ENCODE results near the gene TNFRSF1A.

DNA sequence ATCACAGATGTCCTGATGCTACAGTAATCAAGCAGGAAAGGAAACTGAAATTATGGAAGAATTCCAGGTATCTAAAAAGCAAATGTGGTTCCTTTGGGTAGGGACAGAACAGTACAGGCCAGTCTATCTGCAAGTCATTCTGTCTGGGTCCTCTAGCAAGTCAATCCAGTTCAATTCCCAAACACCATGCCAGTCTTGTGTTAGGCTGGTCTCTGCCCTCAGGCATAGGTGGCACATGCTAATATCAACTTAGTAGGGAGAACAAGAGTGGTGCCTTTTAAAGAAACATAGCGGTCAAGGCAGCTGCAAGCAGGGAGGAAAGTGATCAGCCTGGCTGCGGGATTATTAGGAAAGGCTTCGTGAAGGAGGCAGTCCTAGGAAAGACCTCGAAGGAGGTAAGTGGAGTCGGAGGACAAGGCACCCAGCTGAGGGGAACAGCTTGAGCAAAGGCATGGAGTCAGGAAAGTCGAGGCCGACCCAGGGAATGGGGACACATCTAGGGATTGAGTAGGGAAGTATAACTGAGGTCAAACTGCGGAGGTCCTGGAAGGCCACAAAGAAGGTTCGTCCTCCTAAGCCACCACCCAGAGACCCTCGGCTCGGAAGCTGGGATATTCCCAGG is 35.2 kb downstream of the TNFRSF1A start:
- TF ChIP-seq, protein P1, sequence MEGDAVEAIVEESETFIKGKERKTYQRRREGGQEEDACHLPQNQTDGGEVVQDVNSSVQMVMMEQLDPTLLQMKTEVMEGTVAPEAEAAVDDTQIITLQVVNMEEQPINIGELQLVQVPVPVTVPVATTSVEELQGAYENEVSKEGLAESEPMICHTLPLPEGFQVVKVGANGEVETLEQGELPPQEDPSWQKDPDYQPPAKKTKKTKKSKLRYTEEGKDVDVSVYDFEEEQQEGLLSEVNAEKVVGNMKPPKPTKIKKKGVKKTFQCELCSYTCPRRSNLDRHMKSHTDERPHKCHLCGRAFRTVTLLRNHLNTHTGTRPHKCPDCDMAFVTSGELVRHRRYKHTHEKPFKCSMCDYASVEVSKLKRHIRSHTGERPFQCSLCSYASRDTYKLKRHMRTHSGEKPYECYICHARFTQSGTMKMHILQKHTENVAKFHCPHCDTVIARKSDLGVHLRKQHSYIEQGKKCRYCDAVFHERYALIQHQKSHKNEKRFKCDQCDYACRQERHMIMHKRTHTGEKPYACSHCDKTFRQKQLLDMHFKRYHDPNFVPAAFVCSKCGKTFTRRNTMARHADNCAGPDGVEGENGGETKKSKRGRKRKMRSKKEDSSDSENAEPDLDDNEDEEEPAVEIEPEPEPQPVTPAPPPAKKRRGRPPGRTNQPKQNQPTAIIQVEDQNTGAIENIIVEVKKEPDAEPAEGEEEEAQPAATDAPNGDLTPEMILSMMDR (IDR thresholded peaks at IDR 0.05; ENCODE audit: insufficient read depth, low read length, poor library complexity, severe bottlenecking) = no peak
- no peak for TF ChIP-seq EZH2phosphoT487 (conservative IDR thresholded peaks at IDR 0.05; ENCODE audit: low read length)

All from SU-DHL-6 (cell line).